Mesenchymal stem cell (in vitro differentiated cells and primary cell): ENCODE measurements around the gene ITGAX.
A peak's percentile ranks its signal among the peaks of the same experiment; 100 is the strongest.

ENCODE experiments used
- DNase-seq: peaks from one replicate; pipeline ENCODE4 v3.0.0-alpha.2; 2013
- H2AFZ ChIP-seq: one replicate; pipeline ENCODE4 v1.6.1; 2013; ENCODE audit warnings: low read depth, mild to moderate bottlenecking, control low read depth, inconsistent platforms, low read length, moderate library complexity
- H2AK5ac ChIP-seq: 2 replicates; pipeline ENCODE4 v1.6.1; 2013; ENCODE audit warnings: low read length, moderate library complexity, mild to moderate bottlenecking, inconsistent platforms; ENCODE audit not compliant: severe bottlenecking
- H2BK120ac ChIP-seq: one replicate; pipeline ENCODE4 v1.6.1; 2013; ENCODE audit warnings: low read depth, mild to moderate bottlenecking, inconsistent platforms, low read length, moderate library complexity
- H2BK12ac ChIP-seq, 2 experiments: one replicate each; pipeline ENCODE4 v1.6.1; 2013; ENCODE audit warnings: inconsistent platforms in 2 of 2, low read length in 2 of 2, mild to moderate bottlenecking in 2 of 2, moderate library complexity in 2 of 2, control low read depth in 1 of 2
- H2BK15ac ChIP-seq: one replicate; pipeline ENCODE4 v1.6.1; 2013; ENCODE audit warnings: mild to moderate bottlenecking, low read depth, inconsistent platforms; ENCODE audit not compliant: poor library complexity, severe bottlenecking
- H2BK5ac ChIP-seq: 2 replicates; pipeline ENCODE4 v1.6.1; 2013; ENCODE audit warnings: low read depth, mild to moderate bottlenecking, low read length, control low read depth, inconsistent platforms; ENCODE audit not compliant: poor library complexity, severe bottlenecking
- H3K14ac ChIP-seq, 2 experiments: one replicate each; pipeline ENCODE4 v1.6.1; 2013; ENCODE audit warnings: inconsistent platforms in 2 of 2, low read length in 2 of 2, control low read depth in 1 of 2, mild to moderate bottlenecking in 1 of 2, moderate library complexity in 1 of 2
- H3K18ac ChIP-seq, 2 experiments: one replicate each; pipeline ENCODE4 v1.6.1; 2013; ENCODE audit warnings: inconsistent platforms in 2 of 2, low read length in 2 of 2, control low read depth in 1 of 2, low read depth in 1 of 2, mild to moderate bottlenecking in 1 of 2
- H3K23ac ChIP-seq, 2 experiments: one replicate each; pipeline ENCODE4 v1.6.1; 2013; ENCODE audit warnings: inconsistent platforms in 2 of 2, low read length in 2 of 2, mild to moderate bottlenecking in 2 of 2, moderate library complexity in 2 of 2, control low read depth in 1 of 2
- H3K27ac ChIP-seq: 2 replicates; pipeline ENCODE4 v1.5.1; 2013; ENCODE audit warnings: mild to moderate bottlenecking, moderate library complexity, low read length, control low read depth, inconsistent platforms; ENCODE audit not compliant: poor library complexity, severe bottlenecking
- H3K27me3 ChIP-seq, 2 experiments: 2 replicates each; pipeline versions ENCODE4 v1.6.1 to v1.7.0; 2013; ENCODE audit warnings: low read length in 2 of 2, mild to moderate bottlenecking in 2 of 2, moderate library complexity in 2 of 2, control low read depth in 1 of 2, inconsistent platforms in 1 of 2; ENCODE audit not compliant: control insufficient read depth in 1 of 2, insufficient read depth in 1 of 2
- H3K36me3 ChIP-seq, 2 experiments: 2 replicates each; pipeline versions ENCODE4 v1.6.1 to v1.7.0; 2013; ENCODE audit warnings: low read length in 2 of 2, control low read depth in 1 of 2, inconsistent platforms in 1 of 2, low read depth in 1 of 2, mild to moderate bottlenecking in 1 of 2; ENCODE audit not compliant: insufficient read depth in 2 of 2, control insufficient read depth in 1 of 2
- H3K4ac ChIP-seq, 2 experiments: one replicate each; pipeline ENCODE4 v1.6.1; 2013; ENCODE audit warnings: inconsistent platforms in 2 of 2, low read length in 2 of 2, mild to moderate bottlenecking in 2 of 2, moderate library complexity in 2 of 2, control low read depth in 1 of 2, low read depth in 1 of 2
- H3K4me1 ChIP-seq: 2 replicates; pipeline ENCODE4 v1.6.1; 2013; ENCODE audit warnings: low read depth, low read length, control low read depth; ENCODE audit not compliant: control insufficient read depth, insufficient read depth
- H3K4me2 ChIP-seq: 2 replicates; pipeline ENCODE4 v1.6.1; 2013; ENCODE audit warnings: low read length, mild to moderate bottlenecking, inconsistent platforms; ENCODE audit not compliant: poor library complexity, severe bottlenecking
- H3K4me3 ChIP-seq, 2 experiments: 2 replicates each; pipeline versions ENCODE4 v1.5.1 to v1.7.0; 2013; ENCODE audit warnings: low read length in 2 of 2, mild to moderate bottlenecking in 2 of 2, control low read depth in 1 of 2, low read depth in 1 of 2; ENCODE audit not compliant: insufficient read depth in 1 of 2
- H3K79me1 ChIP-seq: replicated peaks from 2 replicates; pipeline ENCODE4 v1.6.1; 2013; ENCODE audit warnings: mild to moderate bottlenecking, control low read depth, low read length, inconsistent platforms; ENCODE audit not compliant: poor library complexity, severe bottlenecking
- H3K9ac ChIP-seq: 2 replicates; pipeline ENCODE4 v1.7.0; 2013; ENCODE audit warnings: mild to moderate bottlenecking, low read length, moderate library complexity
- H3K9me3 ChIP-seq: 2 replicates; pipeline ENCODE4 v1.7.0; 2013; ENCODE audit warnings: mild to moderate bottlenecking, low read length; ENCODE audit not compliant: control insufficient read depth
- H4K8ac ChIP-seq: one replicate; pipeline ENCODE4 v1.6.1; 2013; ENCODE audit warnings: inconsistent platforms, mild to moderate bottlenecking, low read length, moderate library complexity
- H4K91ac ChIP-seq: one replicate; pipeline ENCODE4 v1.6.1; 2013; ENCODE audit warnings: mild to moderate bottlenecking, low read length, inconsistent platforms
- WGBS: methylation state at CpG from one replicate; pipeline ENCODE4 v1.1.7; 2013; ENCODE audit warnings: mixed read lengths; 5-methylcytosine and 5-hydroxymethylcytosine counted together

Gene ITGAX

GRCh38 chr16:31413381-31413780, 58.4 kb downstream of the ITGAX start:
- peak overlapping the region; percentile 16 for H2BK15ac ChIP-seq
- H3K4me3 ChIP-seq, result no peak overlapping the region
- H2AK5ac ChIP-seq, result no peak overlapping the region
- no peak overlapping the region for H4K91ac ChIP-seq
- H3K9me3 ChIP-seq, result peaks cover 5% of the 10 kb centered on the region
- H3K23ac ChIP-seq, result no peak overlapping the region
- no peak overlapping the region for H3K18ac ChIP-seq
- H2AFZ ChIP-seq, result no peak overlapping the region
- peaks cover 5 to 46% of the 10 kb centered on the region in 2 experiments for H3K27me3 ChIP-seq
- no peak overlapping the region for H2BK12ac ChIP-seq
- no peak overlapping the region for H3K14ac ChIP-seq
- DNase-seq, result no peak
- H3K9ac ChIP-seq, result no peak overlapping the region
- no peak overlapping the region for H3K4me2 ChIP-seq
- H3K4me1 ChIP-seq, result no peaks in the 10 kb centered on the region
- no peaks in the 10 kb centered on the region for H3K36me3 ChIP-seq
- 72% methylated on average over 5 of the region's 5 CpGs for WGBS
- no peak overlapping the region for H3K4ac ChIP-seq
- H2BK120ac ChIP-seq, result no peak overlapping the region
- H2BK5ac ChIP-seq, result no peak overlapping the region
- no peak overlapping the region for H3K27ac ChIP-seq
- no peaks in the 10 kb centered on the region for H3K79me1 ChIP-seq
- no peak overlapping the region for H4K8ac ChIP-seq

GRCh38 chr16:31413943-31414342, 59.0 kb downstream of the ITGAX start:
- Histone ChIP-seq H3K36me3 (no peaks in the 10 kb centered on the region), H2BK15ac (no peak overlapping the region)

GRCh38 chr16:31414706-31415105, 59.7 kb downstream of the ITGAX start:
- H3K23ac ChIP-seq, result no peak overlapping the region
- no peaks in the 10 kb centered on the region for H3K79me1 ChIP-seq
- no peak overlapping the region for H2AK5ac ChIP-seq
- peaks cover 5 to 38% of the 10 kb centered on the region in 2 experiments for H3K27me3 ChIP-seq
- WGBS, result 60% methylated on average over 4 of the region's 4 CpGs
- no peaks in the 10 kb centered on the region for H3K36me3 ChIP-seq
- H3K18ac ChIP-seq, result no peak overlapping the region
- no peak overlapping the region for H2BK5ac ChIP-seq
- DNase-seq, result no peak
- no peak overlapping the region for H3K9ac ChIP-seq
- no peak overlapping the region for H3K4ac ChIP-seq
- H3K4me3 ChIP-seq, result no peak overlapping the region
- no peak overlapping the region for H3K27ac ChIP-seq
- H3K9me3 ChIP-seq, result peaks cover 5% of the 10 kb centered on the region
- H3K4me1 ChIP-seq, result no peaks in the 10 kb centered on the region
- no peak overlapping the region for H2BK120ac ChIP-seq
- no peak overlapping the region for H3K14ac ChIP-seq
- H4K8ac ChIP-seq, result no peak overlapping the region
- H3K4me2 ChIP-seq, result no peak overlapping the region
- no peak overlapping the region for H2BK12ac ChIP-seq
- H2AFZ ChIP-seq, result no peak overlapping the region
- H2BK15ac ChIP-seq, result no peak overlapping the region
- H4K91ac ChIP-seq, result no peak overlapping the region

More at GRCh38 chr16:31413943-31414342, 59.0 kb downstream of the ITGAX start:
- Histone ChIP-seq H3K18ac (no peak overlapping the region), H2BK5ac (no peak overlapping the region), H3K4me1 (no peaks in the 10 kb centered on the region), H3K4me3 (no peak overlapping the region), H3K9ac (no peak overlapping the region), H3K4me2 (no peak overlapping the region), H4K8ac (no peak overlapping the region), H4K91ac (no peak overlapping the region), H3K4ac (no peak overlapping the region), H3K27ac (no peak overlapping the region), H2AFZ (no peak overlapping the region), H2AK5ac (no peak overlapping the region), H3K14ac (no peak overlapping the region), H3K79me1 (no peaks in the 10 kb centered on the region), H3K9me3 (peaks cover 5% of the 10 kb centered on the region), H2BK12ac (no peak overlapping the region), H3K23ac (no peak overlapping the region), H2BK120ac (no peak overlapping the region), H3K27me3 (peaks cover 5 to 40% of the 10 kb centered on the region in 2 experiments)
- WGBS, result 82% methylated on average over 4 of the region's 4 CpGs
- DNase-seq, result no peak

DNA sequence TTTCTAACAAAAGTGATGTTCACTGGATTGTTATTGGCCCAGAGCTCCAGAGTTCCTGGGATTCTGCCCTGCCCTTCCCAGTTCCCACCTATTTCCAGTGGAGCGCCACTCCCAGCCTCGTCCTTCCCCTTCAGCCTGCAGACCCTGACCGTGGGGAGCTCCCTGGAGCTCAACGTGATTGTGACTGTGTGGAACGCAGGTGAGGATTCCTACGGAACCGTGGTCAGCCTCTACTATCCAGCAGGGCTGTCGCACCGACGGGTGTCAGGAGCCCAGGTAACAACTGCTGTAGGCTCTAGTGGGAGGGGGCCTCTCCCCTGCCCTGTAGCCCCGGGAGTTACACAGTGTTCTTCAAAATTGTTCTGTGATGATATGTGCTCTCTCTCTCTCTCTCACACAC, 61.4 kb downstream of the ITGAX start:
- Histone ChIP-seq H4K91ac (no peak overlapping the region), H3K18ac (no peak overlapping the region), H2BK15ac (no peak overlapping the region), H3K4ac (no peak overlapping the region), H2AFZ (no peak overlapping the region), H3K4me2 (no peak overlapping the region), H3K23ac (no peak overlapping the region), H3K9ac (no peak overlapping the region), H3K27ac (no peak overlapping the region), H3K36me3 (no peaks in the 10 kb centered on the region), H3K14ac (no peak overlapping the region), H3K9me3 (peaks cover 8% of the 10 kb centered on the region), H3K79me1 (no peaks in the 10 kb centered on the region), H2BK5ac (no peak overlapping the region), H2AK5ac (no peak overlapping the region), H2BK120ac (no peak overlapping the region), H2BK12ac (no peak overlapping the region), H3K27me3 (peaks cover 5 to 36% of the 10 kb centered on the region in 2 experiments), H3K4me1 (no peaks in the 10 kb centered on the region), H4K8ac (no peak overlapping the region), H3K4me3 (no peak overlapping the region)
- DNase-seq, result no peak
- WGBS, result 76% methylated on average over 8 of the region's 11 CpGs
